RWPE1 (cell line): Measurements from ENCODE around the gene MTHFD2L.

Source experiments
- CTCF ChIA-PET: fragments of 350-600 bp; sonication (Branson Sonifier 250); formaldehyde crosslinking; extraction: SDS; loops from one replicate; lab custom pipeline; 2021; lab: Yijun Ruan, JAX
- POLR2A ChIA-PET: fragments of 400-600 bp; formaldehyde crosslinking; extraction: SDS; loops from one replicate; lab custom pipeline; 2020; ENCODE audit warnings: antibody characterized with exemption; ENCODE audit not compliant: low non-redundant PET; lab: Yijun Ruan, JAX
- DNase-seq: peaks from one replicate; pipeline ENCODE4 v3.0.0; 2012; ENCODE audit warnings: low spot score
- H3K27ac ChIP-seq: fragments of 450-650 bp; 2 replicates; pipeline ENCODE4 v1.5.1; 2017
- CTCF ChIP-seq: fragments of 450-650 bp; conservative IDR thresholded peaks from 2 replicates; pipeline ENCODE4 v1.5.1; 2017; ENCODE audit warnings: low read depth, mild to moderate bottlenecking

Gene MTHFD2L

GRCh38 chr4:74308215-74308614, 150.3 kb downstream of the MTHFD2L start, which contains the start of gene EPGN:
TSS of gene EPGN (plus strand) at chr4:74308470. CDS start at chr4:74308534, 64 bp downstream.
- CTCF ChIA-PET, result interaction anchor here (1.4 kb wide), 1 partner anchor 119 kb away, joined by 4 read pairs; no protein-coding TSS in a partner anchor
- TF ChIP-seq CTCF, result no peak
- DNase-seq, result peak; percentile 44
- POLR2A ChIA-PET, result no interaction called here
- H3K27ac ChIP-seq, result no peak within 1 kb of the TSS

GRCh38 chr4:74309223-74309622, 151.3 kb downstream of the MTHFD2L start:
- no peak for TF ChIP-seq CTCF
- ChIA-PET POLR2A (no interaction called here), CTCF (interaction anchor here (0.8 kb wide), 1 partner anchor 11 kb away, joined by 3 read pairs; no protein-coding TSS in a partner anchor)
- no peak overlapping the region for H3K27ac ChIP-seq
- DNase-seq, result no peak

GRCh38 chr4:74311696-74312313, 153.9 kb downstream of the MTHFD2L start:
- ChIA-PET CTCF (interaction anchor here (0.6 to 1.6 kb wide), 5 partner anchors 83 to 130 kb away, joined by 3 to 11 read pairs (median 4); no protein-coding TSS in a partner anchor), POLR2A (no interaction called here)
- DNase-seq, result peak; percentile 32
- TF ChIP-seq CTCF, result peak; percentile 78
- H3K27ac ChIP-seq, result no peak overlapping the region

DNA sequence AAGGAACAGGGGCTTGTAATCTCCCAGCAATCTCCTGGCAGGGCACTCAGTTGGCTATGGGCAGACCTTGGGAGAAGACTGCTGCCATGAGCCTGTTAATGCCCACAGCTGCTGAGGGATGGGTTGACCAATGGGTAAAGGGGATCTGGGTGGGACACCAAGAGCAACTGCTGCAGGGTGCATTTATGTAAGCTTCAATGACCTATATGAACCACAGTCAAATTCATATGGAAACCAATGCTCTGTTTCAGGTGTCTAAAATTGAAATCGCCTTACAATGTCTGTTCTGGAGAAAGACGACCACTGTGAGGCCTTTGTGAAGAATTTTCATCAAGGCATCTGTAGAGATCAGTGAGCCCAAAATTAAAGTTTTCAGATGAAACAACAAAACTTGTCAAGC, 156.4 kb downstream of the MTHFD2L start:
- POLR2A ChIA-PET, result no interaction called here

DNA sequence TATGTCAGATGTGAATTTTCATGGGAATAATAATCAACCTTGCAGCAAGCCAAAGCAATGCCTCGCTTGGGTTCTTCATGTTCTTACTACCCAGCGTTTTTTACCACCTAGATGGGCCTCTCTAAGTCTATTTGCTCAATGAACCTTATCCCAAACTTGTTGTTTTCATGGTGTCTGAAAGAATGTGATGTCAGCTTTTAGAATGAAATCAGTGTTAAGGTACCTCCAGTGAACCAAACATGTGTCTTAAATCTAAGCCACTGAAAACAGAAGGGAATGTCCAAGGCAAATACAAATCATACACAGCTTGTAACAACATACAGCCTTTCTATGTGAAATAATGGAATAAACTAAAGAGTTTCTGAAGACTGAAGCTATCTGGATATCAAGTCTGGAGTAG, 157.0 kb downstream of the MTHFD2L start:
- no peak for DNase-seq
- no peak overlapping the region for H3K27ac ChIP-seq
- POLR2A ChIA-PET, result no interaction called here
- no peak for TF ChIP-seq CTCF
- CTCF ChIA-PET, result interaction anchor here (0.6 to 1.2 kb wide), 2 partner anchors 86 to 412 kb away, joined by 3 to 4 read pairs; no protein-coding TSS in a partner anchor

More for the DNA sequence above, 156.4 kb downstream of the MTHFD2L start:
- H3K27ac ChIP-seq, result no peak overlapping the region
- CTCF ChIA-PET, result interaction anchor here (1.2 kb wide), 1 partner anchor 86 kb away, joined by 4 read pairs; no protein-coding TSS in a partner anchor
- DNase-seq, result no peak
- no peak for TF ChIP-seq CTCF

- ChIA-PET POLR2A (no interaction called here), CTCF (interaction anchor here (0.6 to 1.2 kb wide), 2 partner anchors 87 to 412 kb away, joined by 3 to 4 read pairs; no protein-coding TSS in a partner anchor)
- no peak for TF ChIP-seq CTCF
- H3K27ac ChIP-seq, result no peak overlapping the region
- DNase-seq, result no peak
Observed at GRCh38 chr4:74315376-74315775, 157.5 kb downstream of the MTHFD2L start.
